Measurements from ENCODE around the gene VSX1.
A peak's percentile ranks its signal among the peaks of the same experiment; 100 is the strongest.

VSX1 gene

DNA sequence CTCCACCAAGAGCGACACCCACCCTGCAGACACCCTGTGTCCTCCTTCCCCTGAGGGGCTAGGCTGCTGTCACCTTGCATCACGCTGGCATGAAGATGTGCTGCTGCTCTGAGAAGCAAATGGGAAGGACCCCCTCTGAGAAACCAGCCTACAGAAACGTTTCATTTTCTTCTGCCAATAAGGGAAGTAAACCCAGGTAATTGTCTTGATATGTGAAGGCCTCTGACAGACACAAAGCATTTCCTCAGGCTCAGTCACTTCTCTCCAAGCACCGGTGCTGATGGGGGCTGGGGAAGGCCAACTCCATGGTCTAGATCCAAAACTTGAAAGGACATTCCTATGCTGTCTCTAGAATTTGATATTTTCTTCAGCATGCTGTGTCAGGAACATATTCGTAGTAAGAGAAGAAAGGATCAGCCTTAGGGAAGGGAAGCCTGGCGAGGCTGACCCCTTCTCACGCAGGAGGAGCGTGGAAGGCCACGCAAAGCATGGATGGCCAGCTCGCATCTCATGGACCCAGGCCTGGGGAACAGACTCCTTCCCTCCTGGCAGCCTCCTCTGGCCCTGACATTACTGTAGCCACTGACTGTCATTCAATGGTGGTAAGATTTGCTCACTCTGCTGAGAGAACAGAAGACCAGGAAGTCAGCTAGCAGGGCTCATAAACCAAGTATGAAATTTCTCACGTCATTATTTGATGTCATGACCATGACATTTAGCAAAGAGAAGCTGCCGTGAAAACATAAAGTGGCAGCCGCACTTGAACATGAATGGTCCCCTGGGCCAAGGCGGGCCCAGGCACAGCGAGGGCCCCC is 44.4 kb downstream of the VSX1 start:
- no peak for DNase-seq

GRCh38 chr20:25036331-25036936 is 45.5 kb downstream of the VSX1 start:
- DNase-seq = no peak

DNA sequence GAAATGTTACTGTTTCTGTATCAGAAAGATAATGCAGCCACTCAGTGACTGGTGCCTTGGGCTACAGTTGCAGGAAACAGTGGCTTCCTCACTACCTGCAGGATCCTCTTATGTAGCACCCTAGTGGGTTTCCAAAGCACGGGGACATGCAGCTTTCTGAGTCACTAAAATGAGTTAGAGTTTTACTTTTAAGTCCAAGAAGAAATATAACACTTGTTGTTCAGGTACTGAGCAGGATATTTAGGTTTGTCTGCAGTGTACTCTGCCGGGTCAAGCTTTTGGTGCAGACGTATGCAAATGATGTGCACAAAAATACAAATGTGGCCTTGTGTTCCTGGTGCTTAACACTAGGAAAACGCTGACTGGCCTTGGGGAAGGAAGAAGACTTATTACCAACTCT is 46.0 kb downstream of the VSX1 start:
- peak; percentile 22 for DNase-seq

GRCh38 chr20:25033924-25034300 is 48.0 kb downstream of the VSX1 start:
- no peak for DNase-seq

- no peak for DNase-seq
Observed at GRCh38 chr20:25033265-25033923, 48.5 kb downstream of the VSX1 start.

DNA sequence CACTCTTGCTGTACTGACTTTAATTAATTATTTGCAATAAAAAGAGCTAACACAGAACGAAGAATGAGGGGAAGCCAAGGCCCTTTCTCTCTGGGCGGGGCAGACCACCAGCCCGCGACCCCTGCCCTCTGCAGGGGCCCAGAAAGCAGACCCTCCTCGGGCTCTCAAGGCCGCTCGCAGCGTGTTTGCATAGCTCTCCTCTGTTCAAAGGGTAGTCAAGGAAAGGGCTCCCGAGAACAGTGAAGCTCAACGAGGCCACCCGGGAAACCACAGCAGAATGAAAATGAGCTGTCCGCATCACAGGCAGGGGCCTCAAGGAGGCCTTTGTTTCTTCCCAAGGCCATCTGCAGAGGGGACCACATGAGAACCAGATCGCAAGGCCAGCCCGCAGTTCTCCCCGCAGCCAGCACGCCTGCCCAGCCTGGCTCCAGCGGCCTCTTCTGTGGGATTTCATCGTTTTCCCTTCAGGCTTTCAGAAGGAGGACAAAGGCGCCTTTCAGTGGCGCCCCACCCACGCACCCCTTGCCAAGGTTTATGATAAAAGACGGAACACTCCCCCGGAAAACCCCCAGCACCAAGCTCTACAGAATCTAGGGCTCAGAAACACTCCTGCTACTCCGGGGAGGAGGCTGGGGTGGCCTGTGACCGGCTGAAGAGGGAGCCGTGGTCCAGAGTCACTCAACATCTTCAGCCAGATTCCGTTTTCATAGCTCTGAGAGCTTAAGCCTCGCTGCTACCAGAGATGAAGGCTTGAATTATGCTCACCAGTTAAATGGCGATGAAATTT is 49.3 kb downstream of the VSX1 start:
- DNase-seq = no peak

- no peak for DNase-seq
Observed at GRCh38 chr20:25032065-25032477, 49.9 kb downstream of the VSX1 start.

DNA sequence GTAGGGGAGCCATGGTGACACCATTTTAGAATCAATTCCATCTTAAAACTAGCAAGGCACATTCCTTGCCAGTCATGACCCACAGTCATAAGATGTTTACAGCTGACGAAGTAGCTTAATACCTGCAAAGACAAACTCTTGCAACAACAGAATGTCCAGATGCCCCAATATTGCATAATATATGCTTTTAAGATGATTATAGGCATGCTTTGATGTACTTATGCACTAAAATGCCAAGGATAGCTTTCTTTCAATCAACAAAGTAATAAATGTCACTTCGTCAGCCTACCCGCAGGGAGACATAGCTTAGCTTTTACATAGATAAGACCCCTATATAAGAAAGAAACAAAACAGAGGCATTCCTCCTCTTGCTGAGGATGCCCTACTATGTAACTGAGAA is 50.7 kb downstream of the VSX1 start:
- DNase-seq = no peak

DNA sequence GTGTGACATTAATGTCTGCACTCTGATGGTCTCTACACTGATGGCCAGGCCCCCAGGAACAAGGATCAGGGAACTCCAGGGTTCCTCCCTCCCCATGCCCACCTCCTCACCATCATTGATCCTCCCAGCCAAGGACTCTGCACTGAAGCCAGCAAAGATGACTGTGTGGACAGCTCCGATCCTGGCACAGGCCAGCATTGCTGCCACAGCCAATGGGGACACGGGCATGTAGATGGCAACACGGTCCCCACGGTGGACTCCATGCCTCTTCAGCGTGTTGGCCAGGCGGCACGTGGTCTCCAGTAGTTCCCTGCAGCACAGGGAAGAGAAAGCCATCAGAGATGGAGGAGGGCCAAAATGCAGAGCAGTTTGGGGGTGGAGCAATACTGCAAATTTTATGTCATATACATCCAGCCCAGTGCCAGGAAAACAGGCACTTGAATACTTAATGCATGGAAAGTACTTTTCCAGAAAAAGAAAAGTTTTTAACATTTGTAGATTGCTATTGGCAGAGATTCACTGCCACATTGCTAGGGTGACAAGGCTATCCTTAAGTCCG is 51.2 kb downstream of the VSX1 start:
- DNase-seq = no peak

GRCh38 chr20:25030007-25030648 is 51.8 kb downstream of the VSX1 start:
- no peak for DNase-seq

DNA sequence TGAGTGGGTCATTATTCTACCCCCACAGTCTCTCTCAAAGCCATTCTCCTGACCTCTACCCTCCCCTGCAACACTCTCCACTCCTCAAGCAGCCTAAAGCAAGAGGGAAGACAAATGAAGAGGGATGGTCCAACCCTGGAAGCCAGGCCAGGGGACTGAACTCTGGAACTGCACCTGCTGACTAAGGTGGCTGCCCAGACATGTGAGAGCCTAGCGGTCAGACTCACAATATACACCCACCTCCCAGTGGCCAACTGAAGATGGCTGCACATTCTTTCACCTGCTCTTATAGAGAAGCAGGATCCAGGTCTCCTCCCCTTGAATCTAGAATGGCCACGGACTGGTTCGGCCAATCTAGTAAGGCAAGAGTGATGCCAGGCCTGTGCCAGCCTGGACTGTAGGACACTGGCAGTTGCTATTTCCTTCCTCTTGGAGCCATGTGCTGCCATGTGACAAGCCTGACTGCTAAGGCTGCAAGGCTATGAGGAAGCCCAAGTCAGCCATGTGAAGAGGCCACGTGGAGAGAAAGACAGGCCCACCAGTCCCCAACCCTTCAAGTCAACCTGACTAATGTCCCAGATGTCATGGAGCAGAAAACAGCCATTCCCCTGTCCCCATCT is 55.8 kb downstream of the VSX1 start:
- DNase-seq = no peak

Data from activated CD4-positive, alpha-beta T cell treated with anti-CD3 and anti-CD28 coated beads, Interleukin-10, Interleukin-2, amounts not matched to agents 100 ng/mL and 50 ng/mL, durations not matched to agents 16 hours and 8 hours (primary cell).